Muscle layer of duodenum (tissue), 2 donors: ENCODE data around the gene COL4A5.

Experiments used
- H3K27ac ChIP-seq: one replicate; pipeline ENCODE4 v1.7.0; 2013; ENCODE audit warnings: mild to moderate bottlenecking, low read length
- H3K27me3 ChIP-seq: one replicate; pipeline ENCODE4 v1.7.0; 2013; ENCODE audit warnings: low read depth, mild to moderate bottlenecking, control low read depth, low read length
- H3K36me3 ChIP-seq, 2 donors: one replicate each; pipeline ENCODE4 v1.7.0; 2013; ENCODE audit warnings: low read length in 2 of 2, control low read depth in 1 of 2, mild to moderate bottlenecking in 1 of 2; ENCODE audit not compliant: insufficient read depth in 2 of 2, control insufficient read depth in 1 of 2
- H3K4me1 ChIP-seq, 2 donors: one replicate each; pipeline ENCODE4 v1.7.0; 2013; ENCODE audit warnings: low read length in 2 of 2, mild to moderate bottlenecking in 2 of 2, control low read depth in 1 of 2, moderate library complexity in 1 of 2; ENCODE audit not compliant: insufficient read depth in 2 of 2, control insufficient read depth in 1 of 2
- H3K4me3 ChIP-seq, 2 donors: one replicate each; pipeline ENCODE4 v1.7.0; 2013; ENCODE audit warnings: low read length in 2 of 2, low read depth in 1 of 2, mild to moderate bottlenecking in 1 of 2
- H3K9me3 ChIP-seq, 2 donors: one replicate each; pipeline ENCODE4 v1.7.0; 2013; ENCODE audit warnings: low read length in 2 of 2, control low read depth in 1 of 2, mild to moderate bottlenecking in 1 of 2; ENCODE audit not compliant: control insufficient read depth in 1 of 2
- donor health status: healthy.

Gene COL4A5

DNA sequence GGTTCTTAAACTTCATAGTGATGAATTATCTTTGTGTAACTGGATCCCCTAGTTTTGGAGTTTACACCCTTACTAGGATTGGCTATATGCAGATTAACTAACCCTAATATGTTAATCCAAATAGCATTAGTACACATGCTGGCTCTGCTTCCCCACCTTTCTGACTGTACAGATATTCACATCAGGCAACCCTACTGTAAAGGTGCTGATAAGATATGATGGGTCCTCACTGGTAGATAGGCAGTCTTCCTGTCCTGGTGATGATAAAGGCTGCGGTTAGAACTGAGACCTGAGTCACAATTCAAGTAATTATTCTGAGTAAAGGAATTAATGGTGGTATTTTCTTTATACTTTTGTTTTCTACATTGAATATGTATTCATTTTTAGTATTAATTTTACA lies 118.6 kb downstream of the COL4A5 start:
- H3K27ac ChIP-seq: no peak overlapping the region

DNA sequence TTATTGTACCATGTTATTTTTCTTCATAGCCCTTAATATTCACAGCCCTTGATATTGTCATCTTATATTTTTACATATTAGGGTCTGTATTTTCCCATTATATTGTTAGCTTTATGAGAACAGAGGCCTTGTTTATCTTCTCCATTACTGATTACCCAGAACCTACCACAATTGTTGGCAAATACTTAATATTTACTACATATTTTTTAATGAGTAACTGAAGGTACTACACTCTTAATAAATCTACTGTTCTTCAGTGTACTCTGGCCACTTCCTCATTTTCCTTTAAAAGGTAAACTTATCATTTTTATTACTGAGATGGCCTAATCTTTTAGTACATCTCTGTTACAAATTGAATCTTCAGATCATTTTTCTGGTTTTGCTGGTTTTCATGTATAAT lies 133.5 kb downstream of the COL4A5 start:
- Histone ChIP-seq H3K4me3 (no peak overlapping the region), H3K9me3 (no peaks in the 10 kb centered on the region), H3K27me3 (no peaks in the 10 kb centered on the region), H3K36me3 (peaks cover 0 to 3% of the 10 kb centered on the region in 2 donors), H3K27ac (no peak overlapping the region), H3K4me1 (no peaks in the 10 kb centered on the region)

More for the DNA sequence above, 118.6 kb downstream of the COL4A5 start:
- H3K9me3 ChIP-seq: no peaks in the 10 kb centered on the region
- H3K4me1 ChIP-seq: peaks cover 0 to 2% of the 10 kb centered on the region in 2 donors
- no peaks in the 10 kb centered on the region for H3K36me3 ChIP-seq
- H3K4me3 ChIP-seq: no peak overlapping the region
- H3K27me3 ChIP-seq: no peaks in the 10 kb centered on the region

DNA sequence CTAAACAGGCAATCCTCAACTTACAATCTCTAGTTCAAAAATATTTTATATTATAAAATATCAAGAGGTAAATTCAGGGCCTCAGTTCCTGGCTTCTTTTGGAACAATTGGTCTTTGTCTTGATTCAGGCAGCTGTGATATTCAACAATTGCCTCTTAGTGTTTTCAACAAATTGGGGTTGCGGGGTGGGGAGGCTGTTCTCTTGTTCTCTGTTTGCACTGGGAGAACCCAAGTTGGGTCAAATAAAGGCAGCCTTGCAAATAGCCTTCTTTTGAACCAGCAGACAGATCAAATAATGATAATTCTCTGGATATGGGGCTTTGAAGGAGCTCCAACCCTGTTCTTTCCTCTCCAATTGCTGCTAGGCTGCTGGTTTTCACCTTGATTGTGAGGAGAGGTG lies 142.5 kb downstream of the COL4A5 start:
- H3K27ac ChIP-seq: no peak overlapping the region

DNA sequence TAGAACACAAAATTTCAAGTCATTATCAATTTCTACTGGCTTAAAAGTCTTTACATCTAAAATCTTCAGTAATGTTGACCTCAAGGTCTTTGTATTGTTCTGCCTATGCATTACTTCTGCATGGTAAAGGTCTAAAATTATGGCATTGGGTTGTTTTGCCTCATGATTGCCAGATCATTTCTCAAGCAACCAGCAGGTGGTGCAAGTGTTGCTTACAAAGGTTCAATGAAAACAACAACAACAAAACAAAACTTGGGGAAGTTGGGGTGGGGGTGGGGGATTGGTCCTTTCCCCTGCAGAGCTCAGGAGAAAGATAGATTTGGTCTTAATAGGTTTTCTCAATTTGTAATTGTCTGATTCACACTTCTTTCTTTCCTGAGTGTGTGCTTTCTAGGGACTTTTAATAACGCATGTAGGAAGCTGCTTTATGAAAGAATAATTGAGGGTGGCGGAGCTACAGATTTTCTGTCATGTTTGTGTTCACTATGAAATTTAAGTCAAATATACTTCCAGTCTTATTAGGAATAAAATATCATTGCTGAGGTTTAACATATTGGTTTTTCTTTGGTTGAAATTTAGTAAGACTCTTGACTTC lies 145.1 kb downstream of the COL4A5 start:
- H3K4me3 ChIP-seq: no peak overlapping the region
- no peaks in the 10 kb centered on the region for H3K27me3 ChIP-seq
- no peak overlapping the region for H3K27ac ChIP-seq
- no peaks in the 10 kb centered on the region for H3K36me3 ChIP-seq
- H3K4me1 ChIP-seq: no peaks in the 10 kb centered on the region
- H3K9me3 ChIP-seq: no peaks in the 10 kb centered on the region

More for the DNA sequence above, 142.5 kb downstream of the COL4A5 start:
- H3K36me3 ChIP-seq: no peaks in the 10 kb centered on the region
- H3K4me1 ChIP-seq: no peaks in the 10 kb centered on the region
- no peaks in the 10 kb centered on the region for H3K9me3 ChIP-seq
- H3K27me3 ChIP-seq: no peaks in the 10 kb centered on the region
- no peak overlapping the region for H3K4me3 ChIP-seq

DNA sequence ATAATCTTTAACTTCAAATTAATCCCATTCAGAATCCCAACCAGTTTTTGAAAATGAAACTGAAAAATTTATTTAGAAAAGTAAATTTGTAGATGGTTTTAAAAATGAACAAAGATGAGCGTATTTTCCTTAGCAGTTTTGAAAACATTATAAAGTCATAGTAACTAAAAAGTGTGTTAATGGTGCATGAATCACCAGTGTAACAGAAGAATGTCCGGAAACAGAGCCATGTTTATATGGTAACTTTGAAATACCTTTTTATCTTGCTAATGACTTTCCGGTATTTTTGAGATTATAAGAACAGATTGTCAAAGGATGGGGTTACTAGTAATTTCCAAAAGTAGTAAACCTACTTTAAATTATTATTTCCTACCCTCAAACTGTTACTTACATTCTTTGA lies 150.9 kb downstream of the COL4A5 start:
- Histone ChIP-seq H3K4me1 (no peaks in the 10 kb centered on the region), H3K27ac (no peak overlapping the region), H3K36me3 (peaks cover 0 to 8% of the 10 kb centered on the region in 2 donors), H3K27me3 (no peaks in the 10 kb centered on the region), H3K4me3 (no peak overlapping the region), H3K9me3 (no peaks in the 10 kb centered on the region)

DNA sequence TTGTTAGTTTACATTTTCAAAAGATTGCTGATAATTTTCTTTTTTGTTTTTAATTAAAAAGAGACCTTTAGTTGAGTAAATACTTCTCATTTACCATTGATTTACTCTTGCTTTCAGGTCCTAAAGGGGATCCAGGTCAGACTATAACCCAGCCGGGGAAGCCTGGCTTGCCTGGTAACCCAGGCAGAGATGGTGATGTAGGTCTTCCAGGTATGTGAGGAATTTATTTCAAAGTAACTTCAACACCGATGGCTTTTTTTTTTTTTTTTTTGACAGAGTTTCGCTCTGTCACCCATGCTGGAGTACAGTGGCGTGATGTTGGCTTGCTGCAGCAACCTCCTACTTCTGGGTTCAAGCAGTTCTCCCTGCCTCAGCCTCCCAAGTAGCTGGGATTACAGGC lies 161.6 kb downstream of the COL4A5 start:
- H3K4me1 ChIP-seq: no peaks in the 10 kb centered on the region
- H3K27ac ChIP-seq: no peak overlapping the region
- no peaks in the 10 kb centered on the region for H3K9me3 ChIP-seq
- H3K4me3 ChIP-seq: no peak overlapping the region
- no peaks in the 10 kb centered on the region for H3K36me3 ChIP-seq
- no peaks in the 10 kb centered on the region for H3K27me3 ChIP-seq

DNA sequence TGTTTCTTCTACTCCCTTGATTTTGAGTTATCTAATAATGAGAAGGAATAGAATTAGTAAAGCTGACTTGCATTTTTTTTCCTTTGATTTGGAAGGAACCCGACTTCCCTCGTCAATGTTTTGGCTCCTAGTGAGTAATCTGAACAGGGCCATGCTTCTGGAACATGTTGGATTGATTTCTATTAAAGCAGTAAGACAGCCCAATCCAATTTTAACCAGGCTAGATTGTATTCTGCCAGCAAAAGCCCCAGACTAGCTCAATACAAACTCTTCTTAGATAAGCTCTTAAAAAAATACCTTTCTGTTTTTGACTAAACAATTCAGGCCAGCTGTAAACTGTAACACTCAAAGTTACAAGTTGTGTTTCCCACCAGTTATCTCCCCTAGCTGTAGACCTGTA lies 170.5 kb downstream of the COL4A5 start:
- Histone ChIP-seq H3K36me3 (no peaks in the 10 kb centered on the region), H3K4me1 (no peaks in the 10 kb centered on the region), H3K4me3 (no peak overlapping the region), H3K27me3 (no peaks in the 10 kb centered on the region), H3K27ac (no peak overlapping the region), H3K9me3 (no peaks in the 10 kb centered on the region)

DNA sequence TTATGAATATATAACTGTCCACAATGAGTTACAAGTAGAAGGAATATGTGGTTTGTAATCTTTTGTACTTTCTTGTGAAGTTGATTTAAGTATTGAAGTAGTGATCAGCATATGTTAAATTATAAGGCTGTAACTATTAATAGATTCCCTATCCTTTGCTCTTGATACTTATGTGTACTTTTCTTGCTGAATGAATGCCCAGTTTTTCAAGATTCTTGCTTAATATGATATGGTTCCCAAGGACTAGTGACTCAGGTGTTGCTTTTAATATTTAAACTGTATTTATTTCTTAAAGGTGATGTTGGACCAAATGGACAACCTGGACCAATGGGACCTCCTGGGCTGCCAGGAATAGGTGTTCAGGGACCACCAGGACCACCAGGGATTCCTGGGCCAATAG lies 175.0 kb downstream of the COL4A5 start:
- Histone ChIP-seq H3K27me3 (no peaks in the 10 kb centered on the region), H3K27ac (no peak overlapping the region), H3K4me3 (no peak overlapping the region), H3K4me1 (no peaks in the 10 kb centered on the region), H3K36me3 (no peaks in the 10 kb centered on the region), H3K9me3 (no peaks in the 10 kb centered on the region)

DNA sequence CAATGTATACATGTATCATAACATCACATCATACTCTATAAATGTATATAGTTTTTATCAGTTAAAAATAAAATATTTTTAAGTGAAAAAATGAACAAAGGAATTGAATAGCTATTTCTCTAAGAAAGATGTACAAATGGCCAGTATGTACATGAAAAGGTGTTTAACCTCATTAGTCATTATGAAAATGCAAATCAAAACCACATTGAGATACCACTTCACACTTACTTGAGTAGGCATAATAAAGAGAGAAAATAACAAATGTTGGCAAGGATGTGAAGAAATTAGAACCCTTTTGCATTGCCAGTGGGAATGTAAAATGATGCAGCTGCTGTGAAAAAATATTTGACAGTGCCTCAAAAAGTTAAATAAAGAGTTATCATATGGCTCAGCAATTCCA lies 201.2 kb downstream of the COL4A5 start:
- H3K36me3 ChIP-seq: peaks cover 0 to 4% of the 10 kb centered on the region in 2 donors
- H3K4me1 ChIP-seq: no peaks in the 10 kb centered on the region
- H3K9me3 ChIP-seq: no peaks in the 10 kb centered on the region
- no peaks in the 10 kb centered on the region for H3K27me3 ChIP-seq
- H3K4me3 ChIP-seq: no peak overlapping the region
- H3K27ac ChIP-seq: no peak overlapping the region

DNA sequence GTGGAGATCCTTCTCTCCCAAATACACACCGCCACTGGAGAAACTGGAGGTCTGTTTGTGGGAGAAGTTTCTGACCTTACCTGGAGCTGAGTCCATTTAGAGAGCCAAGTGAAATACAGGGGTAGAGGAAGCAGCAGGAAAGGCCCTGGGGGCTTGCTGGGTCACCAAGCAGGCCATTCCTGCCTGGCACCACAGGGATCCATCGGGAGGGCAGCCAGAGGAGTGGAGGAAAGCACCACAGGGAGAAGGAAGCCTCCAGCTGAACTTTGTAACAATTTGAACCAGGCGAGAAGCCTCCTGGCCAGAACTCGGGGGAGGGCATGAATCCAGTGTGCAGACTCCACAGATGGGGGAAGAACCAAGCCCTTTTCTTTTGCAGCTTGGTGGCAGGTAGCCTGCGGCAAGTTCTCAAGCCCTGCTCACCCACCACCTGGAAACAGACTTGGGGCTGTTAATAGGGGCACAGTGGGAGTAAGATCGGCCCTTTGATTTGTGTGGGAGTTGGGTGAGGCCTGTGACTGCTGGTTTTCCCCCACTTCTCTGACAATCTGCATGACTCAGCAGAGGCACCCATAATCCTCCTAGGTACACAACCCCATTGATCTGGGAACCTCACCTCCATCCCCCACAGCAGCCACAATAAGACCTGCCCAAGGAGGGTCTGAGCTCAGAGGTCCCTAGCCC lies 202.1 kb downstream of the COL4A5 start:
- H3K27ac ChIP-seq: no peak overlapping the region
- no peak overlapping the region for H3K4me3 ChIP-seq
- no peaks in the 10 kb centered on the region for H3K9me3 ChIP-seq
- H3K4me1 ChIP-seq: no peaks in the 10 kb centered on the region
- no peaks in the 10 kb centered on the region for H3K27me3 ChIP-seq
- H3K36me3 ChIP-seq: no peaks in the 10 kb centered on the region

DNA sequence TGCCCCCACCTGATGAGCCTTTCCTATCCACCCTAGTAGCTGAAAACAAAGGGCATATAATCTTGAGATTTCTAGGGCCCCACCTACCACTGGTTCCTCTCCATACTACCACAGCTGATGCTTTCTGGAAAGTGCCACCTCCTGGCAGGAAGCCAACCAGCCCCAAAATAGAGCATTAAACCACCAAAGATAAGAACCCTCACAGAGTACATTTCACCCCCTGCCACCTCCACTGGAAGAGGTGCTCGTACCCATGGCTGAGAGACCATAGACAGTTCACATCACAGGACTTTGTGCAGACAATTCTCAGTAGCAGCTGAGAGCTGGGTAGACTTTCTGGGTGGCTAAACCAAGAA lies 202.6 kb downstream of the COL4A5 start:
- Histone ChIP-seq H3K4me1 (no peaks in the 10 kb centered on the region), H3K27ac (no peak overlapping the region), H3K4me3 (no peak overlapping the region), H3K9me3 (no peaks in the 10 kb centered on the region), H3K36me3 (no peaks in the 10 kb centered on the region), H3K27me3 (no peaks in the 10 kb centered on the region)

DNA sequence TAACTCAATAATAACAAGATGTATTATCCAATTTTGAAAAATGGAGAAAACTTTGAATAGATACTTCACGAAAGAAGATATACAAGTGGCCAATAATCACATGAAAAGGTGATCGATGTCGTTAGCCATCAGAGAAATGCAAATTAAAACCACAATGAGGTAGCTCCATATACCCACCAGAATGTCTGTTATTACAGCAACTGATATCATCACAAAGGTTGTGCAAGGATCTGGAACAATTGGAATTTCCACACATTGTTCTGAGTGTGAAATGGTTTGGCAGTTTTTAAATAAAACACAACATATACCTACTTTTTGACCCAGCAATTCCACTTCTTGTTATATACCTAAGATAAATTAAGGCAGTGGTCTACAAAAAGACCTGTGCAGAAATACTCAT lies 225.1 kb downstream of the COL4A5 start:
- no peak overlapping the region for H3K4me3 ChIP-seq
- no peaks in the 10 kb centered on the region for H3K27me3 ChIP-seq
- H3K9me3 ChIP-seq: no peaks in the 10 kb centered on the region
- H3K36me3 ChIP-seq: no peaks in the 10 kb centered on the region
- H3K4me1 ChIP-seq: no peaks in the 10 kb centered on the region
- H3K27ac ChIP-seq: no peak overlapping the region
